GM23338 (cell line): Measurements from ENCODE around the gene PHTF2. TPM values are rescaled to one million over a fixed set of nuclear protein-coding genes. Genes with fewer than 3 reads are reported as not detected.

Experiments
- ATAC-seq: fragments of 200-7000 bp; cut with Tn5 transposase; 3 replicates; pipeline ENCODE4 v1.9.1; 2020
- DNase-seq: peaks from one replicate; pipeline ENCODE4 v3.0.0-alpha.2; 2015; ENCODE audit warnings: low spot score
- H2AFZ ChIP-seq: fragments of 200-600 bp; sonication (generic); 2 replicates; pipeline ENCODE4 v1.8.0; 2016; ENCODE audit warnings: antibody characterized with exemption, mild to moderate bottlenecking, moderate library complexity
- H3F3A ChIP-seq: fragments of 200-600 bp; sonication (generic); replicated peaks from 2 replicates; pipeline ENCODE4 v1.8.0; 2017; ENCODE audit warnings: antibody characterized with exemption, mixed run types, low read depth
- H3K27ac ChIP-seq: fragments of 200-600 bp; sonication (generic); 2 replicates; pipeline ENCODE4 v1.6.1; 2016; ENCODE audit warnings: low read depth
- H3K27me3 ChIP-seq: fragments of 200-600 bp; sonication (generic); 2 replicates; pipeline ENCODE4 v1.8.0; 2016; ENCODE audit warnings: mild to moderate bottlenecking, mixed run types, moderate library complexity; ENCODE audit not compliant: insufficient read depth
- H3K36me3 ChIP-seq: fragments of 200-600 bp; sonication (generic); 2 replicates; pipeline ENCODE4 v1.8.0; 2016; ENCODE audit warnings: mild to moderate bottlenecking; ENCODE audit not compliant: insufficient read depth
- H3K4me1 ChIP-seq: fragments of 200-600 bp; sonication (generic); 2 replicates; pipeline ENCODE4 v1.8.0; 2016; ENCODE audit warnings: mild to moderate bottlenecking, moderate library complexity; ENCODE audit not compliant: insufficient read depth
- H3K4me2 ChIP-seq: fragments of 200-600 bp; sonication (generic); 2 replicates; pipeline ENCODE4 v1.7.1; 2017; ENCODE audit warnings: mixed run types
- H3K4me3 ChIP-seq: fragments of 200-600 bp; sonication (generic); 2 replicates; pipeline ENCODE4 v1.6.1; 2016; ENCODE audit warnings: mixed run types
- H3K79me2 ChIP-seq: fragments of 200-600 bp; sonication (generic); replicated peaks from 2 replicates; pipeline ENCODE4 v1.8.0; 2017; ENCODE audit warnings: mild to moderate bottlenecking; ENCODE audit not compliant: insufficient read depth
- H3K9me2 ChIP-seq: fragments of 200-600 bp; sonication (generic); 2 replicates; pipeline ENCODE4 v1.8.0; 2017; ENCODE audit not compliant: insufficient read depth
- H4K20me1 ChIP-seq: fragments of 200-600 bp; sonication (generic); replicated peaks from 2 replicates; pipeline ENCODE4 v1.8.0; 2017; ENCODE audit warnings: mild to moderate bottlenecking; ENCODE audit not compliant: insufficient read depth
- H3K27ac Mint-ChIP-seq: 2 replicates; pipeline ENCODE4 v1.8.0; 2020; ENCODE audit warnings: inconsistent platforms, mild to moderate bottlenecking, moderate library complexity, mixed read lengths
- H3K27me3 Mint-ChIP-seq: 3 replicates; pipeline ENCODE4 v1.8.0; 2022; ENCODE audit warnings: low read depth, mild to moderate bottlenecking, moderate library complexity, mixed read lengths, inconsistent platforms; ENCODE audit not compliant: insufficient read depth, poor library complexity
- H3K36me3 Mint-ChIP-seq: 3 replicates; pipeline ENCODE4 v1.8.0; 2021; ENCODE audit warnings: low read depth, mild to moderate bottlenecking, inconsistent platforms, moderate library complexity, mixed read lengths
- H3K4me1 Mint-ChIP-seq: 3 replicates; pipeline ENCODE4 v1.8.0; 2020; ENCODE audit warnings: mild to moderate bottlenecking, inconsistent platforms, mixed read lengths
- H3K4me3 Mint-ChIP-seq: 3 replicates; pipeline ENCODE4 v1.8.0; 2021; ENCODE audit warnings: moderate library complexity, mild to moderate bottlenecking, inconsistent platforms, mixed read lengths
- H3K9me3 Mint-ChIP-seq: 3 replicates; pipeline ENCODE4 v1.8.0; 2020; ENCODE audit warnings: moderate library complexity, mild to moderate bottlenecking, inconsistent platforms, mixed read lengths
- CREB1 ChIP-seq: fragments of 250-450 bp; sonication (Bioruptor Pico); IDR thresholded peaks from 2 replicates; pipeline ENCODE4 v1.5.0; 2020; ENCODE audit warnings: low read depth, mild to moderate bottlenecking, moderate library complexity
- EZH2 ChIP-seq: fragments of 200-600 bp; sonication (generic); IDR thresholded peaks from one replicate; pipeline ENCODE4 v1.8.0; 2017; ENCODE audit warnings: antibody characterized with exemption, mild to moderate bottlenecking, low read depth; ENCODE audit not compliant: unreplicated experiment
- EZH2phosphoT487 ChIP-seq: fragments of 200-600 bp; sonication (generic); IDR thresholded peaks from one replicate; pipeline ENCODE4 v1.8.1; 2018; ENCODE audit warnings: antibody characterized with exemption; ENCODE audit not compliant: unreplicated experiment
- JUNB ChIP-seq: IDR thresholded peaks from one replicate; pipeline ENCODE4 v1.6.1; 2016; ENCODE audit warnings: antibody characterized with exemption; ENCODE audit not compliant: unreplicated experiment
- NANOG ChIP-seq: IDR thresholded peaks from 2 replicates; pipeline ENCODE4 v1.6.1; 2016; ENCODE audit warnings: antibody characterized with exemption, borderline replicate concordance
- POLR2AphosphoS5 ChIP-seq: IDR thresholded peaks from 2 replicates; pipeline ENCODE4 v1.6.1; 2016; ENCODE audit warnings: antibody characterized with exemption, low read depth
- STAT1 ChIP-seq: IDR thresholded peaks from one replicate; pipeline ENCODE4 v1.6.1; 2016; ENCODE audit warnings: antibody characterized with exemption; ENCODE audit not compliant: unreplicated experiment
- ZNF114 ChIP-seq: fragments of 250-450 bp; sonication (Bioruptor Pico); IDR thresholded peaks from 2 replicates; pipeline ENCODE4 v1.5.0; 2020; ENCODE audit warnings: mild to moderate bottlenecking, moderate library complexity
- ZNF331 ChIP-seq: fragments of 250-450 bp; sonication (Bioruptor Pico); IDR thresholded peaks from 2 replicates; pipeline ENCODE4 v1.5.0; 2020; ENCODE audit warnings: low read depth, mild to moderate bottlenecking, moderate library complexity
- ZNF462 ChIP-seq: fragments of 250-450 bp; sonication (Bioruptor Pico); IDR thresholded peaks from 2 replicates; pipeline ENCODE4 v1.5.0; 2020; ENCODE audit warnings: mild to moderate bottlenecking, moderate library complexity
- polyA plus RNA-seq: library from polyadenylated mRNA; unstranded; fragments of >200 nt; fragmentation: Nextera tagmentation; extraction: Ambion mirVana; gene quantifications from 2 replicates; pipeline ENCODE4 v1.2.1, GENCODE V29; 2016
- total RNA-seq: library from RNA; depleted of rRNA; stranded (reverse); fragments of >200 nt; shearing (Covaris generic); gene quantifications from 2 replicates; pipeline ENCODE4 v1.2.3, GENCODE V29; 2014
- TF ChIP-seq, protein P1 (sequence below): IDR thresholded peaks from one replicate; pipeline ENCODE4 v1.6.1; 2018; ENCODE audit warnings: antibody characterized with exemption; ENCODE audit not compliant: unreplicated experiment
- TF ChIP-seq, protein P2 (sequence below): IDR thresholded peaks from 2 replicates; pipeline ENCODE4 v1.6.1; 2016; ENCODE audit warnings: antibody characterized with exemption
- TF ChIP-seq, protein P3 (sequence below), 2 experiments: fragments of 200-600 bp in 1 of 2; sonication (generic) in 1 of 2; conservative IDR thresholded peaks; 2 replicates each; pipeline versions ENCODE4 v1.5.1 to v1.6.1; 2016 to 2017; ENCODE audit warnings: antibody characterized with exemption in 2 of 2, low read depth in 2 of 2, mild to moderate bottlenecking in 2 of 2, moderate library complexity in 1 of 2

The PHTF2 gene
- total and polyA plus RNA-seq, 2 experiments from 2014 or later, result 14.6 to 24.1 TPM

DNA sequence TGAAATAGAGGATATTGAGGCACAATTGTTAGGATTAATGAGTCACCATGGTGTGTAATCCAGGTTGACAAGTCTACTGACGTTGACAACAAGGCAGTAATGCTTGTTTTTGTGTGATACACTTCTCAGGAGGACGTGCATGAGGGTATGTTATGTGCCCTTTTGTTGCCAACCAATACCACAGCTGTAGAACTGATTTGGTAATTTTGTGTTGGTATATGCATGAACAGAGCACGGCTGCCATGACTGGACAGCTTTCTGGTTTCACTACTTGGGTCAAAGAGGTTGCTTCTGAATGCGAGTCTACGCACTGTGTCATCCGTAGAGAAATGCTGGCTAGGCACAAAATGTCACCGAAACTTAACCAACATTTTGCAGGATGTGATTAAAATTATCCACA, 32.9 kb downstream of the PHTF2 start:
- Histone ChIP-seq H3K79me2 (peaks cover 6% of the 10 kb centered on the region), H2AFZ (no peak overlapping the region), H3K27me3 (no peaks in the 10 kb centered on the region), H3K27ac (no peak overlapping the region), H3F3A (no peaks in the 10 kb centered on the region), H3K9me2 (no peaks in the 10 kb centered on the region), H3K4me3 (no peak overlapping the region), H3K4me2 (no peak overlapping the region), H3K36me3 (no peaks in the 10 kb centered on the region), H4K20me1 (no peaks in the 10 kb centered on the region), H3K4me1 (no peaks in the 10 kb centered on the region; the same call in 1 of the 2 replicates)
- DNase-seq, result no peak
- no peaks in the 10 kb centered on the region for H3K27me3 Mint-ChIP-seq
- H3K4me3 Mint-ChIP-seq, result no peak overlapping the region
- peak overlapping the region; percentile 14; the same call in 1 of the 2 replicates for H3K27ac Mint-ChIP-seq
- no peak for ATAC-seq
- H3K36me3 Mint-ChIP-seq, result peaks cover 6% of the 10 kb centered on the region; the same call in 2 of the 3 replicates
- H3K4me1 Mint-ChIP-seq, result peaks cover 2% of the 10 kb centered on the region; the same call in 1 of the 3 replicates
- TF ChIP-seq STAT1 (no peak), ZNF462 (CRISPR knock-in tag) (no peak), NANOG (no peak), ZNF114 (CRISPR knock-in tag) (no peak), CREB1 (CRISPR knock-in tag) (no peak), ZNF331 (CRISPR knock-in tag) (no peak), POLR2AphosphoS5 (no peak), EZH2 (no peak), JUNB (no peak), EZH2phosphoT487 (no peak)
- TF ChIP-seq, protein P1, sequence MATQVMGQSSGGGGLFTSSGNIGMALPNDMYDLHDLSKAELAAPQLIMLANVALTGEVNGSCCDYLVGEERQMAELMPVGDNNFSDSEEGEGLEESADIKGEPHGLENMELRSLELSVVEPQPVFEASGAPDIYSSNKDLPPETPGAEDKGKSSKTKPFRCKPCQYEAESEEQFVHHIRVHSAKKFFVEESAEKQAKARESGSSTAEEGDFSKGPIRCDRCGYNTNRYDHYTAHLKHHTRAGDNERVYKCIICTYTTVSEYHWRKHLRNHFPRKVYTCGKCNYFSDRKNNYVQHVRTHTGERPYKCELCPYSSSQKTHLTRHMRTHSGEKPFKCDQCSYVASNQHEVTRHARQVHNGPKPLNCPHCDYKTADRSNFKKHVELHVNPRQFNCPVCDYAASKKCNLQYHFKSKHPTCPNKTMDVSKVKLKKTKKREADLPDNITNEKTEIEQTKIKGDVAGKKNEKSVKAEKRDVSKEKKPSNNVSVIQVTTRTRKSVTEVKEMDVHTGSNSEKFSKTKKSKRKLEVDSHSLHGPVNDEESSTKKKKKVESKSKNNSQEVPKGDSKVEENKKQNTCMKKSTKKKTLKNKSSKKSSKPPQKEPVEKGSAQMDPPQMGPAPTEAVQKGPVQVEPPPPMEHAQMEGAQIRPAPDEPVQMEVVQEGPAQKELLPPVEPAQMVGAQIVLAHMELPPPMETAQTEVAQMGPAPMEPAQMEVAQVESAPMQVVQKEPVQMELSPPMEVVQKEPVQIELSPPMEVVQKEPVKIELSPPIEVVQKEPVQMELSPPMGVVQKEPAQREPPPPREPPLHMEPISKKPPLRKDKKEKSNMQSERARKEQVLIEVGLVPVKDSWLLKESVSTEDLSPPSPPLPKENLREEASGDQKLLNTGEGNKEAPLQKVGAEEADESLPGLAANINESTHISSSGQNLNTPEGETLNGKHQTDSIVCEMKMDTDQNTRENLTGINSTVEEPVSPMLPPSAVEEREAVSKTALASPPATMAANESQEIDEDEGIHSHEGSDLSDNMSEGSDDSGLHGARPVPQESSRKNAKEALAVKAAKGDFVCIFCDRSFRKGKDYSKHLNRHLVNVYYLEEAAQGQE, result no peak
- TF ChIP-seq, protein P2, sequence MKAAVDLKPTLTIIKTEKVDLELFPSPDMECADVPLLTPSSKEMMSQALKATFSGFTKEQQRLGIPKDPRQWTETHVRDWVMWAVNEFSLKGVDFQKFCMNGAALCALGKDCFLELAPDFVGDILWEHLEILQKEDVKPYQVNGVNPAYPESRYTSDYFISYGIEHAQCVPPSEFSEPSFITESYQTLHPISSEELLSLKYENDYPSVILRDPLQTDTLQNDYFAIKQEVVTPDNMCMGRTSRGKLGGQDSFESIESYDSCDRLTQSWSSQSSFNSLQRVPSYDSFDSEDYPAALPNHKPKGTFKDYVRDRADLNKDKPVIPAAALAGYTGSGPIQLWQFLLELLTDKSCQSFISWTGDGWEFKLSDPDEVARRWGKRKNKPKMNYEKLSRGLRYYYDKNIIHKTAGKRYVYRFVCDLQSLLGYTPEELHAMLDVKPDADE, result no peak
- TF ChIP-seq, protein P3, sequence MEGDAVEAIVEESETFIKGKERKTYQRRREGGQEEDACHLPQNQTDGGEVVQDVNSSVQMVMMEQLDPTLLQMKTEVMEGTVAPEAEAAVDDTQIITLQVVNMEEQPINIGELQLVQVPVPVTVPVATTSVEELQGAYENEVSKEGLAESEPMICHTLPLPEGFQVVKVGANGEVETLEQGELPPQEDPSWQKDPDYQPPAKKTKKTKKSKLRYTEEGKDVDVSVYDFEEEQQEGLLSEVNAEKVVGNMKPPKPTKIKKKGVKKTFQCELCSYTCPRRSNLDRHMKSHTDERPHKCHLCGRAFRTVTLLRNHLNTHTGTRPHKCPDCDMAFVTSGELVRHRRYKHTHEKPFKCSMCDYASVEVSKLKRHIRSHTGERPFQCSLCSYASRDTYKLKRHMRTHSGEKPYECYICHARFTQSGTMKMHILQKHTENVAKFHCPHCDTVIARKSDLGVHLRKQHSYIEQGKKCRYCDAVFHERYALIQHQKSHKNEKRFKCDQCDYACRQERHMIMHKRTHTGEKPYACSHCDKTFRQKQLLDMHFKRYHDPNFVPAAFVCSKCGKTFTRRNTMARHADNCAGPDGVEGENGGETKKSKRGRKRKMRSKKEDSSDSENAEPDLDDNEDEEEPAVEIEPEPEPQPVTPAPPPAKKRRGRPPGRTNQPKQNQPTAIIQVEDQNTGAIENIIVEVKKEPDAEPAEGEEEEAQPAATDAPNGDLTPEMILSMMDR (conservative IDR thresholded peaks at IDR 0.05; ENCODE audit: low read depth in 2 of 2), result no peak
- H3K9me3 Mint-ChIP-seq, result no peaks in the 10 kb centered on the region
